H9 (cell line): ENCODE data around the gene METTL25B. TPM values are rescaled to one million over a fixed set of nuclear protein-coding genes. Genes with fewer than 3 reads are reported as not detected.
A peak's percentile ranks its signal among the peaks of the same experiment; 100 is the strongest.

Experiments
- DNase-seq: peaks from one replicate; pipeline ENCODE4 v3.0.0-alpha.2; 2017
- H2AFZ ChIP-seq: one replicate; pipeline ENCODE4 v1.6.1; 2013; ENCODE audit warnings: mild to moderate bottlenecking, low read length, control low read depth, moderate library complexity
- H2AK5ac ChIP-seq: 2 replicates; pipeline ENCODE4 v1.6.1; 2013; ENCODE audit warnings: low read length, control low read depth, mixed read lengths; ENCODE audit not compliant: insufficient read length
- H2BK120ac ChIP-seq: one replicate; pipeline ENCODE4 v1.6.1; 2013; ENCODE audit warnings: low read depth, mild to moderate bottlenecking, low read length, control low read depth, inconsistent platforms; ENCODE audit not compliant: poor library complexity, severe bottlenecking
- H2BK12ac ChIP-seq: 2 replicates; pipeline ENCODE4 v1.6.1; 2013; ENCODE audit warnings: low read length, control low read depth, mixed read lengths, low read depth; ENCODE audit not compliant: insufficient read length
- H2BK15ac ChIP-seq: 2 replicates; pipeline ENCODE4 v1.6.1; 2013; ENCODE audit warnings: low read depth, low read length, control low read depth
- H2BK20ac ChIP-seq: one replicate; pipeline ENCODE4 v1.6.1; 2013; ENCODE audit warnings: low read depth, mild to moderate bottlenecking, low read length, control low read depth, inconsistent platforms; ENCODE audit not compliant: poor library complexity, severe bottlenecking
- H2BK5ac ChIP-seq: 2 replicates; pipeline ENCODE4 v1.6.1; 2013; ENCODE audit warnings: low read length, control low read depth, mixed read lengths; ENCODE audit not compliant: insufficient read length
- H3K14ac ChIP-seq: 2 replicates; pipeline ENCODE4 v1.6.1; 2013; ENCODE audit warnings: low read length, control low read depth; ENCODE audit not compliant: insufficient read depth
- H3K18ac ChIP-seq: 2 replicates; pipeline ENCODE4 v1.6.1; 2013; ENCODE audit warnings: low read depth, mild to moderate bottlenecking, mixed read lengths, low read length, control low read depth; ENCODE audit not compliant: insufficient read length
- H3K23ac ChIP-seq: 2 replicates; pipeline ENCODE4 v1.6.1; 2013; ENCODE audit warnings: low read length, control low read depth, mixed read lengths, low read depth; ENCODE audit not compliant: insufficient read length
- H3K23me2 ChIP-seq: 2 replicates; pipeline ENCODE4 v1.6.1; 2013; ENCODE audit warnings: low read depth, mild to moderate bottlenecking, mixed read lengths, low read length, control low read depth; ENCODE audit not compliant: insufficient read length, poor library complexity, severe bottlenecking
- H3K27ac ChIP-seq: 2 replicates; pipeline ENCODE4 v1.5.1; 2013; ENCODE audit warnings: low read length, control low read depth, mixed read lengths, low read depth; ENCODE audit not compliant: insufficient read length
- H3K27me3 ChIP-seq: 2 replicates; pipeline ENCODE4 v1.6.1; 2013; ENCODE audit warnings: low read length, control low read depth, inconsistent platforms; ENCODE audit not compliant: insufficient read depth
- H3K4ac ChIP-seq: 2 replicates; pipeline ENCODE4 v1.6.1; 2013; ENCODE audit warnings: low read depth, mild to moderate bottlenecking, control low read depth, inconsistent platforms, low read length, moderate library complexity
- H3K4me1 ChIP-seq: 2 replicates; pipeline ENCODE4 v1.6.1; 2013; ENCODE audit warnings: low read length, control low read depth, inconsistent platforms; ENCODE audit not compliant: insufficient read depth
- H3K4me2 ChIP-seq: 2 replicates; pipeline ENCODE4 v1.6.1; 2013; ENCODE audit warnings: low read length, control low read depth, mixed read lengths; ENCODE audit not compliant: insufficient read length, insufficient read depth
- H3K56ac ChIP-seq: 2 replicates; pipeline ENCODE4 v1.6.1; 2013; ENCODE audit warnings: low read depth, mild to moderate bottlenecking, mixed read lengths, low read length, control low read depth; ENCODE audit not compliant: insufficient read length
- H3K79me1 ChIP-seq: 2 replicates; pipeline ENCODE4 v1.6.1; 2013; ENCODE audit warnings: low read depth, mild to moderate bottlenecking, moderate library complexity, low read length, control low read depth, inconsistent platforms; ENCODE audit not compliant: insufficient read depth, poor library complexity, severe bottlenecking
- H3K79me2 ChIP-seq: 2 replicates; pipeline ENCODE4 v1.6.1; 2013; ENCODE audit warnings: low read length, control low read depth, inconsistent platforms; ENCODE audit not compliant: insufficient read depth
- H3K9ac ChIP-seq: 2 replicates; pipeline ENCODE4 v1.6.1; 2013; ENCODE audit warnings: low read length, control low read depth, mixed read lengths; ENCODE audit not compliant: insufficient read length; ENCODE audit errors: extremely low read depth
- H3K9me3 ChIP-seq: one replicate; pipeline ENCODE4 v1.6.1; 2013; ENCODE audit warnings: low read depth, low read length, inconsistent platforms; ENCODE audit not compliant: control insufficient read depth
- H3T11ph ChIP-seq: one replicate; pipeline ENCODE4 v1.6.1; 2013; ENCODE audit warnings: mild to moderate bottlenecking, low read length, control low read depth, inconsistent platforms
- H4K20me1 ChIP-seq: one replicate; pipeline ENCODE4 v1.6.1; 2013; ENCODE audit not compliant: control insufficient read depth, insufficient read length, insufficient read depth
- H4K5ac ChIP-seq: 2 replicates; pipeline ENCODE4 v1.6.1; 2013; ENCODE audit warnings: low read depth, mild to moderate bottlenecking, mixed read lengths, low read length, control low read depth; ENCODE audit not compliant: insufficient read length
- H4K8ac ChIP-seq: replicated peaks from 2 replicates; pipeline ENCODE4 v1.6.1; 2013; ENCODE audit warnings: low read length, control low read depth, mixed read lengths, low read depth; ENCODE audit not compliant: insufficient read length
- H4K91ac ChIP-seq: 2 replicates; pipeline ENCODE4 v1.6.1; 2013; ENCODE audit warnings: low read depth, mild to moderate bottlenecking, moderate library complexity, mixed read lengths, low read length, control low read depth; ENCODE audit not compliant: insufficient read length
- H3K27ac Mint-ChIP-seq, 3 experiments: 2 replicates in 2 of 3; 3 replicates in 1 of 3; pipeline ENCODE4 v1.8.0; 2020 to 2021; ENCODE audit warnings: mixed read lengths in 3 of 3, mild to moderate bottlenecking in 1 of 3, moderate library complexity in 1 of 3
- H3K27me3 Mint-ChIP-seq: 2 replicates; pipeline ENCODE4 v1.8.0; 2021; ENCODE audit warnings: low read depth, mild to moderate bottlenecking, moderate library complexity, mixed read lengths
- H3K36me3 Mint-ChIP-seq, 3 experiments: 2 replicates in 2 of 3; 3 replicates in 1 of 3; pipeline ENCODE4 v1.8.0; 2020 to 2021; ENCODE audit warnings: low read depth in 3 of 3, mixed read lengths in 3 of 3; ENCODE audit not compliant: insufficient read depth in 1 of 3
- H3K4me1 Mint-ChIP-seq, 2 experiments: 2 replicates each; pipeline ENCODE4 v1.8.0; 2020; ENCODE audit warnings: mixed read lengths in 2 of 2
- H3K4me3 Mint-ChIP-seq, 2 experiments: 2 replicates in 1 of 2; 3 replicates in 1 of 2; pipeline ENCODE4 v1.8.0; 2020 to 2021; ENCODE audit warnings: mild to moderate bottlenecking in 2 of 2, mixed read lengths in 2 of 2, moderate library complexity in 1 of 2
- H3K9me3 Mint-ChIP-seq, 2 experiments: 2 replicates in 1 of 2; 3 replicates in 1 of 2; pipeline ENCODE4 v1.8.0; 2020; ENCODE audit warnings: mild to moderate bottlenecking in 2 of 2, mixed read lengths in 2 of 2, moderate library complexity in 1 of 2
- CTCF ChIP-seq: fragments of 200-600 bp; sonication (generic); conservative IDR thresholded peaks from 3 replicates; pipeline ENCODE4 v1.8.0; 2021; ENCODE audit warnings: antibody characterized with exemption, mild to moderate bottlenecking
- WGBS: extraction: QIAGEN DNeasy Blood & Tissue Kit; methylation state at CpG from one replicate; pipeline ENCODE4 v1.1.7; 2013; ENCODE audit warnings: missing lambda C conversion rate, low lambda C conversion rate, mixed read lengths; ENCODE audit not compliant: insufficient read length; ENCODE audit errors: extremely low coverage; 5-methylcytosine and 5-hydroxymethylcytosine counted together
- total RNA-seq: library from RNA; stranded (reverse); gene quantifications from 2 replicates; pipeline ENCODE4 v1.2.1, GENCODE V29; 2021

The METTL25B gene
- total RNA-seq, 1 experiment from 2014 or later: 26.2 TPM

- Mint-ChIP-seq H3K4me1 (peaks cover 68 to 69% of the 10 kb centered on the region in 2 experiments), H3K36me3 (no peaks in the 10 kb centered on the region; a peak in 1 of 7 replicates), H3K9me3 (no peaks in the 10 kb centered on the region), H3K27ac (peak overlapping the region; percentile 46 to 99 (median 90); a peak in 3 of 7 replicates), H3K27me3 (peaks cover 15% of the 10 kb centered on the region), H3K4me3 (peak overlapping the region in 1 of 2 experiments; percentile 91; a peak in 3 of 5 replicates)
- no peak overlapping the region for H4K8ac ChIP-seq
- H3K23ac ChIP-seq: no peak overlapping the region
- H2BK15ac ChIP-seq: no peak overlapping the region
- WGBS: no CpG with 5 or more reads among the region's 4 CpGs
- H3K79me2 ChIP-seq: no peaks in the 10 kb centered on the region
- H4K20me1 ChIP-seq: no peaks in the 10 kb centered on the region
- H2BK5ac ChIP-seq: no peak overlapping the region
- H3K9ac ChIP-seq: no peak overlapping the region
- no peak overlapping the region for H3K18ac ChIP-seq
- H3K56ac ChIP-seq: no peak overlapping the region
- no peak overlapping the region for H3K14ac ChIP-seq
- no peak overlapping the region for H2AFZ ChIP-seq
- H3K4me1 ChIP-seq: peaks cover 11% of the 10 kb centered on the region; the same call in 1 of the 2 replicates
- no peak overlapping the region for H3K4ac ChIP-seq
- TF ChIP-seq CTCF: no peak
- no peak for DNase-seq
- H3K23me2 ChIP-seq: peaks cover 33% of the 10 kb centered on the region
- no peaks in the 10 kb centered on the region for H3K9me3 ChIP-seq
- peaks cover 3% of the 10 kb centered on the region; the same call in 1 of the 2 replicates for H3K27me3 ChIP-seq
- no peak overlapping the region for H2BK120ac ChIP-seq
- H2BK20ac ChIP-seq: no peak overlapping the region
- H4K91ac ChIP-seq: no peak overlapping the region
- H4K5ac ChIP-seq: no peak overlapping the region
- H3K79me1 ChIP-seq: no peaks in the 10 kb centered on the region
- H3T11ph ChIP-seq: no peak overlapping the region
- no peak overlapping the region for H2AK5ac ChIP-seq
- H3K4me2 ChIP-seq: peak overlapping the region; percentile 83
- no peak overlapping the region for H2BK12ac ChIP-seq
- no peak overlapping the region for H3K27ac ChIP-seq
Observed at GRCh38 chr1:156709031-156709430, 19.2 kb upstream of the METTL25B start.
